ENCODE measurements around the gene ISOC1. TPM values are rescaled to one million over a fixed set of nuclear protein-coding genes. Genes with fewer than 3 reads are reported as not detected.

The ISOC1 gene
- total and polyA plus RNA-seq, 2 donors (not counting 1 experiment from before 2014, with no cell fraction given): 15.4 to 21.1 TPM

DNA sequence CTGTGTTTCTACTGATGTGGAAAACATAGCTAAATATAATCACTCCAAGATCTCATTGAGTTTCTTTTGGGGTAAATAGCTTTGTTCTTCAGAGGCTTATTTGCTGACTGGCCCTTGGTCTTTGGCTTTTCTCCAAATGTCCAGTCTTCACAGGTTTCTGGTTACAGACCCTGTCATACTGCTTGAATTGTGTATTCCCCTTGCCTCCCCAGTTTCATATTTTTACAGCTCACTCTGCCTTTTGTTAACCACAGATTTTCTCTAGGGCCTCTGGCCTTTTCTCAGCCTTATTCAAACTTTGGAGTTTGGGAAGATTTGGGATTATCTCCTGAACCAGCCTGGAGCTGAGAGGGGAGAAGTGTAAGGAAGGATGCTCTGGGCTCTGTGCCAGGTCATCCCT lies 23.9 kb downstream of the ISOC1 start:
- DNase-seq (ENCODE audit: low read depth in 2 of 2): peak; percentile 21 to 22
- Histone ChIP-seq H3K36me3 (ENCODE audit: control insufficient read depth, insufficient read depth, low read length) (no peaks in the 10 kb centered on the region), H4K20me1 (ENCODE audit: control insufficient read depth, extremely low read depth, insufficient read depth, low read length) (no peaks in the 10 kb centered on the region), H3K4me1 (ENCODE audit: control insufficient read depth, extremely low read depth, insufficient read depth, low read length) (no peaks in the 10 kb centered on the region), H3K27me3 (ENCODE audit: control insufficient read depth, insufficient read depth, low read length) (no peaks in the 10 kb centered on the region), H2AFZ (ENCODE audit: low read length) (no peak overlapping the region), H3K9ac (ENCODE audit: insufficient read depth, low read length) (no peak overlapping the region), H3K4me2 (ENCODE audit: extremely low read depth, insufficient read depth, low read length) (no peak overlapping the region), H3K4me3 (replicated peaks in 1 of 4; ENCODE audit: control extremely low read depth in 1 of 4, insufficient read depth in 1 of 4, low read depth in 3 of 4, low read length in 4 of 4) (no peak overlapping the region), H3K79me2 (ENCODE audit: control insufficient read depth, insufficient read depth, low read length) (no peaks in the 10 kb centered on the region), H3K9me3 (ENCODE audit: control insufficient read depth, insufficient read depth, low read depth, low read length) (no peaks in the 10 kb centered on the region), H3K27ac (ENCODE audit: insufficient read depth, low read length) (no peak overlapping the region)
- TF ChIP-seq EZH2 (IDR thresholded peaks at IDR 0.05; ENCODE audit: low read length, missing control alignments) (no peak), CTCF (conservative IDR thresholded peaks at IDR 0.05 in 1 of 2, IDR thresholded peaks at IDR 0.05 in 1 of 2; ENCODE audit: low read depth in 1 of 2, low read length in 2 of 2) (no peak)

DNA sequence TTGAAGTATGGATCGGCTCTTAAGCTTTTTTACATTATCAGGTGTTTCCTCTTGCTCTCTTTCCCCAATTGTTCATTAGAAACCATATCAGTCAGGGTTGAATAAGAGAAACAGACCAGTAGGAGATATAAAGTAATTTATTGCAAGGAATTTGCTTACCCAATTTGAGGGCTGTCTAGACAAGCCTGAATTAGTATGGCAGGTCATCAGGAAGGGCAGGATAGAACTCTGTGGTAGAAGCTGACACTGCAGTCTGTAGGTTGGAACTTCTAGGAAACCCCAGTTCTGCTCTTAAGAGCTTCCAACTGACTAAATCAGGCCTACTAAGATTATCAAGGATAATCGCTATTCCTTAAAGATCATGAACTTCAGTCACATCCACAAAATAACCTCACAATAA lies 24.3 kb downstream of the ISOC1 start:
- Histone ChIP-seq H3K9ac (ENCODE audit: insufficient read depth, low read length) (no peak overlapping the region), H3K9me3 (ENCODE audit: control insufficient read depth, insufficient read depth, low read depth, low read length) (no peaks in the 10 kb centered on the region), H3K36me3 (ENCODE audit: control insufficient read depth, insufficient read depth, low read length) (no peaks in the 10 kb centered on the region), H3K4me2 (ENCODE audit: extremely low read depth, insufficient read depth, low read length) (no peak overlapping the region), H2AFZ (ENCODE audit: low read length) (no peak overlapping the region), H3K27ac (ENCODE audit: insufficient read depth, low read length) (no peak overlapping the region), H3K4me1 (ENCODE audit: control insufficient read depth, extremely low read depth, insufficient read depth, low read length) (no peaks in the 10 kb centered on the region), H4K20me1 (ENCODE audit: control insufficient read depth, extremely low read depth, insufficient read depth, low read length) (no peaks in the 10 kb centered on the region), H3K79me2 (ENCODE audit: control insufficient read depth, insufficient read depth, low read length) (no peaks in the 10 kb centered on the region), H3K4me3 (replicated peaks in 1 of 4; ENCODE audit: control extremely low read depth in 1 of 4, insufficient read depth in 1 of 4, low read depth in 3 of 4, low read length in 4 of 4) (no peak overlapping the region), H3K27me3 (ENCODE audit: control insufficient read depth, insufficient read depth, low read length) (no peaks in the 10 kb centered on the region)
- DNase-seq (ENCODE audit: low read depth in 2 of 2): no peak
- TF ChIP-seq EZH2 (IDR thresholded peaks at IDR 0.05; ENCODE audit: low read length, missing control alignments): no peak
- TF ChIP-seq CTCF (conservative IDR thresholded peaks at IDR 0.05 in 1 of 2, IDR thresholded peaks at IDR 0.05 in 1 of 2; ENCODE audit: low read depth in 1 of 2, low read length in 2 of 2): no peak

DNA sequence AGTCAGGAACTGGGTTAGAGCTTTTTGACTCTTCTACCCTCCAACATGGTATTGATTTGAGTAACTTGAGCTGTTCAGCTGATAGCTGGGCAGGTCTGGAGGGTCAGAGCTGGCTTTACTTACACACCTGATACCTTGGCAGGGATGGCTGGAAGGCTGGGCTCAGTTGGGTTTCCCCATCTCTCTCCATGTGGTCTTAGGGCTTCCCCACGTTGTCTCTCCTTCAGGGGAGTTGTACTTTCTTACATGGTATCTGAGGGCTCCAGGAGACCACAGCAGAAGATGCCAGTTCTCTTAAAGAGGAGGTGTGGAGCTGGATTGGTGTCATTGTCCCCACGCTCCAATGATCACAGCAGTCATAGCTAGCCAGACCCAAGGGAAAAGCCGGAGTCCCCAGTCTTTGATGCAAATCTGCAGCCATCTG lies 25.6 kb downstream of the ISOC1 start:
- DNase-seq (ENCODE audit: low read depth in 2 of 2): no peak
- no peak for TF ChIP-seq EZH2 (IDR thresholded peaks at IDR 0.05; ENCODE audit: low read length, missing control alignments)
- TF ChIP-seq CTCF (conservative IDR thresholded peaks at IDR 0.05 in 1 of 2, IDR thresholded peaks at IDR 0.05 in 1 of 2; ENCODE audit: low read depth in 1 of 2, low read length in 2 of 2): no peak
- Histone ChIP-seq H3K9ac (ENCODE audit: insufficient read depth, low read length) (no peak overlapping the region), H3K4me2 (ENCODE audit: extremely low read depth, insufficient read depth, low read length) (no peak overlapping the region), H2AFZ (ENCODE audit: low read length) (no peak overlapping the region), H4K20me1 (ENCODE audit: control insufficient read depth, extremely low read depth, insufficient read depth, low read length) (no peaks in the 10 kb centered on the region), H3K27ac (ENCODE audit: insufficient read depth, low read length) (no peak overlapping the region), H3K27me3 (ENCODE audit: control insufficient read depth, insufficient read depth, low read length) (no peaks in the 10 kb centered on the region), H3K9me3 (ENCODE audit: control insufficient read depth, insufficient read depth, low read depth, low read length) (no peaks in the 10 kb centered on the region), H3K36me3 (ENCODE audit: control insufficient read depth, insufficient read depth, low read length) (no peaks in the 10 kb centered on the region), H3K79me2 (ENCODE audit: control insufficient read depth, insufficient read depth, low read length) (no peaks in the 10 kb centered on the region), H3K4me3 (replicated peaks in 1 of 4; ENCODE audit: control extremely low read depth in 1 of 4, insufficient read depth in 1 of 4, low read depth in 3 of 4, low read length in 4 of 4) (no peak overlapping the region), H3K4me1 (ENCODE audit: control insufficient read depth, extremely low read depth, insufficient read depth, low read length) (no peaks in the 10 kb centered on the region)
